Measurements from ENCODE around the gene HIRA. TPM values are rescaled to one million over a fixed set of nuclear protein-coding genes. Genes with fewer than 3 reads are reported as not detected.
A peak's percentile ranks its signal among the peaks of the same experiment; 100 is the strongest.

Gene HIRA
- total and polyA plus RNA-seq, 9 of the 15 experiments (the other 6 are each of a cell fraction or from before 2014, with no cell fraction given) = 0.96 to 132 (median 58.4) TPM

- intact Hi-C loops (cut with micrococcal nuclease) (no loop called here), in situ Hi-C loops (cut with MboI) (no loop called here)
- Histone ChIP-seq H3K4me1 (replicated peaks in 1 of 2; ENCODE audit: control insufficient read depth in 2 of 2, insufficient read depth in 2 of 2, low read length in 2 of 2) (no peaks in the 10 kb centered on the region), H3K4me3 (no peak overlapping the region), H3K79me2 (ENCODE audit: control insufficient read depth, insufficient read depth, low read length) (no peaks in the 10 kb centered on the region), H3K27ac (ENCODE audit: extremely low read depth, low read depth, low read length) (no peak overlapping the region), H3K9ac (ENCODE audit: insufficient read depth in 1 of 2, low read depth in 2 of 2, low read length in 2 of 2) (peak overlapping the region in 1 of 2 experiments; percentile 29; a peak in 2 of 4 replicates), H3K27me3 (ENCODE audit: control insufficient read depth in 2 of 2, insufficient read depth in 2 of 2, low read length in 2 of 2) (no peaks in the 10 kb centered on the region), H3K9me3 (replicated peaks; ENCODE audit: control insufficient read depth, insufficient read depth, low read depth, low read length) (no peaks in the 10 kb centered on the region), H3K36me3 (ENCODE audit: control insufficient read depth, insufficient read depth, low read length) (peaks cover 100% of the 10 kb centered on the region), H3K9me1 (ENCODE audit: control insufficient read depth, insufficient read depth, low read length) (peaks cover 9% of the 10 kb centered on the region), H4K20me1 (replicated peaks; ENCODE audit: control insufficient read depth, insufficient read depth, low read length) (peaks cover 12% of the 10 kb centered on the region), H3K4me2 (ENCODE audit: insufficient read depth, low read length) (no peak overlapping the region), H2AFZ (ENCODE audit: low read depth, low read length) (no peak overlapping the region)
- ATAC-seq (no peak), DNase-seq (ENCODE audit: extremely low read depth in 1 of 4, low spot score in 3 of 4) (no peak), FAIRE-seq (no peak)
- ChIA-PET POLR2A (interaction anchor here (0.6 to 13.6 kb wide), 9 partner anchors 7 to 66 kb away, joined by 3 to 148 read pairs (median 11); partner anchors contain the start of genes C22orf39, CDC45 and UFD1), CTCF (ENCODE audit: low intra/inter-chr PET ratio) (no interaction called here)
- whole genome bisulfite sequencing (ENCODE audit: insufficient coverage, low coverage, missing lambda C conversion rate) = 92% methylated on average over 14 of the region's 14 CpGs
- BruUV-seq (replicated peaks) = TSS peak; percentile 1
- TF ChIP-seq, protein P1, sequence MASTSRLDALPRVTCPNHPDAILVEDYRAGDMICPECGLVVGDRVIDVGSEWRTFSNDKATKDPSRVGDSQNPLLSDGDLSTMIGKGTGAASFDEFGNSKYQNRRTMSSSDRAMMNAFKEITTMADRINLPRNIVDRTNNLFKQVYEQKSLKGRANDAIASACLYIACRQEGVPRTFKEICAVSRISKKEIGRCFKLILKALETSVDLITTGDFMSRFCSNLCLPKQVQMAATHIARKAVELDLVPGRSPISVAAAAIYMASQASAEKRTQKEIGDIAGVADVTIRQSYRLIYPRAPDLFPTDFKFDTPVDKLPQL (IDR thresholded peaks at IDR 0.05; ENCODE audit: extremely low read depth, insufficient read length) = no peak
- TF ChIP-seq TBP (optimal IDR thresholded peaks at IDR 0.05; ENCODE audit: low read depth, low read length) (no peak), SLC30A9 (CRISPR knock-in tag; IDR thresholded peaks at IDR 0.05) (no peak), TOE1 (IDR thresholded peaks at IDR 0.05; ENCODE audit: borderline replicate concordance) (no peak), TOE1 (CRISPR knock-in tag; IDR thresholded peaks at IDR 0.05; ENCODE audit: borderline replicate concordance, low read depth) (peak; percentile 77; the same call in 1 of the 2 replicates), ZC3H4 (CRISPR knock-in tag; IDR thresholded peaks at IDR 0.05; ENCODE audit: borderline replicate concordance) (peak; percentile 91), ZNF589 (CRISPR knock-in tag; IDR thresholded peaks at IDR 0.05; ENCODE audit: low read depth) (no peak), LEF1 (IDR thresholded peaks at IDR 0.05) (no peak), MECOM (CRISPR knock-in tag; IDR thresholded peaks at IDR 0.05) (no peak), KDM5B (IDR thresholded peaks at IDR 0.05; ENCODE audit: insufficient replicate concordance, low read depth, low read length) (peak; percentile 15), ZNF143 (CRISPR knock-in tag; IDR thresholded peaks at IDR 0.05) (no peak), STAT5A (IDR thresholded peaks at IDR 0.05; ENCODE audit: borderline replicate concordance, low read length) (no peak), EWSR1 (IDR thresholded peaks at IDR 0.05; ENCODE audit: borderline replicate concordance, low read depth, partially characterized antibody) (no peak), RBM22 (IDR thresholded peaks at IDR 0.05; ENCODE audit: low read depth, low read length, poor library complexity, severe bottlenecking) (no peak)
- TF ChIP-seq, protein P2, sequence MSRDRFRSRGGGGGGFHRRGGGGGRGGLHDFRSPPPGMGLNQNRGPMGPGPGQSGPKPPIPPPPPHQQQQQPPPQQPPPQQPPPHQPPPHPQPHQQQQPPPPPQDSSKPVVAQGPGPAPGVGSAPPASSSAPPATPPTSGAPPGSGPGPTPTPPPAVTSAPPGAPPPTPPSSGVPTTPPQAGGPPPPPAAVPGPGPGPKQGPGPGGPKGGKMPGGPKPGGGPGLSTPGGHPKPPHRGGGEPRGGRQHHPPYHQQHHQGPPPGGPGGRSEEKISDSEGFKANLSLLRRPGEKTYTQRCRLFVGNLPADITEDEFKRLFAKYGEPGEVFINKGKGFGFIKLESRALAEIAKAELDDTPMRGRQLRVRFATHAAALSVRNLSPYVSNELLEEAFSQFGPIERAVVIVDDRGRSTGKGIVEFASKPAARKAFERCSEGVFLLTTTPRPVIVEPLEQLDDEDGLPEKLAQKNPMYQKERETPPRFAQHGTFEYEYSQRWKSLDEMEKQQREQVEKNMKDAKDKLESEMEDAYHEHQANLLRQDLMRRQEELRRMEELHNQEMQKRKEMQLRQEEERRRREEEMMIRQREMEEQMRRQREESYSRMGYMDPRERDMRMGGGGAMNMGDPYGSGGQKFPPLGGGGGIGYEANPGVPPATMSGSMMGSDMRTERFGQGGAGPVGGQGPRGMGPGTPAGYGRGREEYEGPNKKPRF (IDR thresholded peaks at IDR 0.05; ENCODE audit: low read depth, low read length) = no peak
- TF ChIP-seq, protein P3, sequence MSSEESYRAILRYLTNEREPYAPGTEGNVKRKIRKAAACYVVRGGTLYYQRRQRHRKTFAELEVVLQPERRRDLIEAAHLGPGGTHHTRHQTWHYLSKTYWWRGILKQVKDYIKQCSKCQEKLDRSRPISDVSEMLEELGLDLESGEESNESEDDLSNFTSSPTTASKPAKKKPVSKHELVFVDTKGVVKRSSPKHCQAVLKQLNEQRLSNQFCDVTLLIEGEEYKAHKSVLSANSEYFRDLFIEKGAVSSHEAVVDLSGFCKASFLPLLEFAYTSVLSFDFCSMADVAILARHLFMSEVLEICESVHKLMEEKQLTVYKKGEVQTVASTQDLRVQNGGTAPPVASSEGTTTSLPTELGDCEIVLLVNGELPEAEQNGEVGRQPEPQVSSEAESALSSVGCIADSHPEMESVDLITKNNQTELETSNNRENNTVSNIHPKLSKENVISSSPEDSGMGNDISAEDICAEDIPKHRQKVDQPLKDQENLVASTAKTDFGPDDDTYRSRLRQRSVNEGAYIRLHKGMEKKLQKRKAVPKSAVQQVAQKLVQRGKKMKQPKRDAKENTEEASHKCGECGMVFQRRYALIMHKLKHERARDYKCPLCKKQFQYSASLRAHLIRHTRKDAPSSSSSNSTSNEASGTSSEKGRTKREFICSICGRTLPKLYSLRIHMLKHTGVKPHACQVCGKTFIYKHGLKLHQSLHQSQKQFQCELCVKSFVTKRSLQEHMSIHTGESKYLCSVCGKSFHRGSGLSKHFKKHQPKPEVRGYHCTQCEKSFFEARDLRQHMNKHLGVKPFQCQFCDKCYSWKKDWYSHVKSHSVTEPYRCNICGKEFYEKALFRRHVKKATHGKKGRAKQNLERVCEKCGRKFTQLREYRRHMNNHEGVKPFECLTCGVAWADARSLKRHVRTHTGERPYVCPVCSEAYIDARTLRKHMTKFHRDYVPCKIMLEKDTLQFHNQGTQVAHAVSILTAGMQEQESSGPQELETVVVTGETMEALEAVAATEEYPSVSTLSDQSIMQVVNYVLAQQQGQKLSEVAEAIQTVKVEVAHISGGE (CRISPR knock-in tag; IDR thresholded peaks at IDR 0.05) = peak in 1 of 3 experiments; percentile 24; a peak in 1 of 6 replicates
Observed at GRCh38 chr22:19466126-19466716, 34.7 kb upstream of the HIRA start.
